Astrocyte (in vitro differentiated cells and primary cell): ENCODE measurements around the gene C1orf141. TPM values are rescaled to one million over a fixed set of nuclear protein-coding genes. Genes with fewer than 3 reads are reported as not detected.
"Not testable (repeated sequence)": the region's sequence is repeated elsewhere in the genome, so short reads cannot be mapped to it uniquely, and the experiment has no call there.

Experiments
- DNase-seq: peaks from one replicate; pipeline ENCODE4 v3.0.0-alpha.2; 2010; ENCODE audit warnings: low read depth
- FAIRE-seq: peaks from 2 replicates; lab custom pipeline; 2011; peaks lifted over from hg19 to GRCh38; lab: Jason Lieb, UNC
- H2AFZ ChIP-seq: 2 replicates; pipeline ENCODE4 v1.6.0; 2012; ENCODE audit warnings: low read depth, low read length, inconsistent platforms
- H3K27ac ChIP-seq: 2 replicates; pipeline ENCODE4 v1.5.1; 2011; ENCODE audit warnings: low read depth, low read length, inconsistent platforms
- H3K27me3 ChIP-seq: 2 replicates; pipeline ENCODE4 v1.6.0; 2011; ENCODE audit warnings: low read length, inconsistent platforms; ENCODE audit not compliant: insufficient read depth
- H3K36me3 ChIP-seq: 2 replicates; pipeline ENCODE4 v1.5.1; 2011; ENCODE audit warnings: low read length, inconsistent platforms; ENCODE audit not compliant: insufficient read depth
- H3K4me1 ChIP-seq: 2 replicates; pipeline ENCODE4 v1.5.1; 2011; ENCODE audit warnings: low read length, inconsistent platforms; ENCODE audit not compliant: insufficient read depth
- H3K4me2 ChIP-seq: 2 replicates; pipeline ENCODE4 v1.6.0; 2012; ENCODE audit warnings: low read length, inconsistent platforms
- H3K4me3 ChIP-seq: 2 replicates; pipeline ENCODE4 v1.5.1; 2011; ENCODE audit warnings: low read depth, mild to moderate bottlenecking, low read length, inconsistent platforms; ENCODE audit not compliant: insufficient read depth
- H3K79me2 ChIP-seq: 2 replicates; pipeline ENCODE4 v1.6.0; 2012; ENCODE audit warnings: mild to moderate bottlenecking, low read length, inconsistent platforms; ENCODE audit not compliant: insufficient read depth
- H3K9ac ChIP-seq: 2 replicates; pipeline ENCODE4 v1.6.0; 2012; ENCODE audit warnings: mild to moderate bottlenecking, low read length, inconsistent platforms
- H3K9me3 ChIP-seq: 2 replicates; pipeline ENCODE4 v1.5.1; 2012; ENCODE audit warnings: low read depth, mild to moderate bottlenecking, low read length, inconsistent platforms; ENCODE audit not compliant: insufficient read depth
- H4K20me1 ChIP-seq: 2 replicates; pipeline ENCODE4 v1.6.0; 2012; ENCODE audit warnings: low read length, inconsistent platforms; ENCODE audit not compliant: insufficient read depth
- H3K27ac Mint-ChIP-seq: one replicate; pipeline ENCODE4 v1.8.0; 2021; ENCODE audit warnings: mild to moderate bottlenecking, mixed read lengths; ENCODE audit not compliant: unreplicated experiment
- H3K27me3 Mint-ChIP-seq: one replicate; pipeline ENCODE4 v1.8.0; 2021; ENCODE audit warnings: low read depth, mixed read lengths; ENCODE audit not compliant: unreplicated experiment
- H3K36me3 Mint-ChIP-seq: one replicate; pipeline ENCODE4 v1.8.0; 2021; ENCODE audit warnings: low read depth, mixed read lengths; ENCODE audit not compliant: unreplicated experiment
- H3K4me1 Mint-ChIP-seq: one replicate; pipeline ENCODE4 v1.8.0; 2021; ENCODE audit warnings: low read depth, mixed read lengths; ENCODE audit not compliant: unreplicated experiment
- H3K4me3 Mint-ChIP-seq: one replicate; pipeline ENCODE4 v1.8.0; 2021; ENCODE audit warnings: mild to moderate bottlenecking, moderate library complexity, mixed read lengths; ENCODE audit not compliant: unreplicated experiment
- H3K9me3 Mint-ChIP-seq: one replicate; pipeline ENCODE4 v1.8.0; 2021; ENCODE audit warnings: mild to moderate bottlenecking, mixed read lengths; ENCODE audit not compliant: unreplicated experiment
- CTCF ChIP-seq: IDR thresholded peaks from 2 replicates; pipeline ENCODE4 v1.5.1; 2011; ENCODE audit warnings: low read depth, mild to moderate bottlenecking, inconsistent platforms, low read length, moderate library complexity; ENCODE audit not compliant: insufficient read depth
- EZH2 ChIP-seq: IDR thresholded peaks from 2 replicates; pipeline ENCODE4 v1.6.1; 2012; ENCODE audit warnings: mild to moderate bottlenecking, low read length, inconsistent platforms; ENCODE audit not compliant: insufficient read depth
- total RNA-seq: library from RNA; stranded (reverse); gene quantifications from 2 replicates; pipeline ENCODE4 v1.2.1, GENCODE V29; 2021

C1orf141 gene
- total RNA-seq, 1 donor from 2014 or later: not detected

DNA sequence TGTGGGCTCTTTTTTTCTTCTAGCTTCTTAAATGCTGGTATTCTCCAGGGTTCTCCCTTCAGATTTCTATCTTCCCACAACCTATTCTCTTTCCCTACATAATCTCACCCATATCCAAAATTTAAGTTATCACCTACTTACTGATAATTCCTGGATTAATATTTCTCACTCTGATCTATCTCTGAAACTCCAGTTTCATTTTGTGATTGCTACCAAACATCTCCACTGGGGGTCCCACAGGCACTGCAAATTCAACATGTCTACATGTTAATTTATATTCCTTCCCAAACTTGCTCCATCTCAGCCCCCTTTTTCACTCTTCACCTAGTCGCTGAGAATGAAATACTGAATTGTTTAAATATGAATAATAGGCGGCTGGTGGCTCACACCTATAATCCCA is 9.9 kb upstream of the C1orf141 start:
- TF ChIP-seq EZH2 (no peak), CTCF (peak; percentile 40)
- no peak overlapping the region for H3K27ac ChIP-seq
- H3K9ac ChIP-seq: no peak overlapping the region

DNA sequence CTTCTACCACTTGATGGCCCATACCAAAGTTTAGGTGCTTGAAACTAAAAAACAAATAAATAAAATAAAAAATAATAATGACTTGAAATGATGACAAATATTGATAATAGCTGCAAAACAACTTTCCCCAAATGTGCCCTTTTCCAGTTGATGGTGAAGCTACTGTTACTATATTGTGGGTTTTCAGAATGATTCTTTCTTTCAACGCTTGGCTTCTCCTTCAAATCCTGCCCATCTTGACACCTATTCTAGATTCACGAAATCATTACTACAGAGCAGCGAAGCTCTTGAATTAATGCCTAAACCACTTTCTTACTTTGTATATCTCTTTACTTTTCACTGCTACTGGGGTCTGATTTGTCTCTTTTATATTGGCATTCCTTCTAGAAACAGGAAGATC is 9.2 kb upstream of the C1orf141 start:
- Mint-ChIP-seq H3K9me3 (no peaks in the 10 kb centered on the region), H3K27ac (no peak overlapping the region), H3K4me1 (no peaks in the 10 kb centered on the region), H3K36me3 (no peaks in the 10 kb centered on the region), H3K4me3 (no peak overlapping the region), H3K27me3 (no peaks in the 10 kb centered on the region)
- H3K36me3 ChIP-seq: no peaks in the 10 kb centered on the region
- no peak overlapping the region for H3K9ac ChIP-seq
- no peak for TF ChIP-seq EZH2
- no peak for DNase-seq
- no peaks in the 10 kb centered on the region for H3K4me1 ChIP-seq
- FAIRE-seq: no peak
- no peak overlapping the region for H2AFZ ChIP-seq
- H3K79me2 ChIP-seq: no peaks in the 10 kb centered on the region
- H3K4me3 ChIP-seq: no peak overlapping the region
- no peak overlapping the region for H3K4me2 ChIP-seq
- H4K20me1 ChIP-seq: no peaks in the 10 kb centered on the region
- no peak overlapping the region for H3K27ac ChIP-seq
- H3K9me3 ChIP-seq: no peaks in the 10 kb centered on the region
- no peaks in the 10 kb centered on the region for H3K27me3 ChIP-seq

More for the DNA sequence above, 9.9 kb upstream of the C1orf141 start:
- H3K4me3 ChIP-seq: no peak overlapping the region
- no peak overlapping the region for H3K4me3 Mint-ChIP-seq
- no peaks in the 10 kb centered on the region for H3K27me3 ChIP-seq
- no peaks in the 10 kb centered on the region for H3K4me1 Mint-ChIP-seq
- H3K4me1 ChIP-seq: no peaks in the 10 kb centered on the region
- FAIRE-seq: no peak
- no peak overlapping the region for H3K4me2 ChIP-seq
- H3K79me2 ChIP-seq: no peaks in the 10 kb centered on the region
- H3K36me3 ChIP-seq: no peaks in the 10 kb centered on the region
- no peaks in the 10 kb centered on the region for H3K9me3 Mint-ChIP-seq
- H2AFZ ChIP-seq: no peak overlapping the region
- H3K27me3 Mint-ChIP-seq: no peaks in the 10 kb centered on the region
- DNase-seq: no peak
- no peak overlapping the region for H3K27ac Mint-ChIP-seq
- no peaks in the 10 kb centered on the region for H3K9me3 ChIP-seq
- H3K36me3 Mint-ChIP-seq: no peaks in the 10 kb centered on the region
- H4K20me1 ChIP-seq: no peaks in the 10 kb centered on the region

DNA sequence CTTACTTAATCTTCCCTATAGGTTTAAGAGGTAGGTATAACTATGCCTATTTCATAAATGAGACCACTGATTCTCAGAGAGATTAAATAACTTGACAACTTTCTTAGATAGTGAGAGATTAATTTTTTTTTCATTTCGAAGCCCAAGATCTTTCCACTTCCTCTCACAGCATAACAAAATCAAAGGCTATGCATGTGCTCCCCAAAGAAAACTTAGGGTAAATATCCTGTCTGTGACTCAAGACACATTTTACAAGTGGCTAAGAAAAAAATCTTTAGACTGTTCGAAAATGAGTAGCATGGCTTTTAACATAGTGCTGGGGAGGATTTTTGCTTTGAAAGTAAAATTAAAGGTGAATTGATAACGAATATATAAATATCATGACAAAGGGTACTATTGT is 8.2 kb upstream of the C1orf141 start:
- no peak overlapping the region for H3K4me3 Mint-ChIP-seq

GRCh38 chr1:67141832-67142231 is 7.1 kb upstream of the C1orf141 start:
- not testable (repeated sequence) for H3K9me3 ChIP-seq, H3K79me2 ChIP-seq, H3K36me3 Mint-ChIP-seq, H3K9me3 Mint-ChIP-seq, H3K4me1 ChIP-seq, H3K27me3 ChIP-seq, H3K4me3 Mint-ChIP-seq, H2AFZ ChIP-seq, H3K27ac ChIP-seq, H3K4me1 Mint-ChIP-seq, H3K27ac Mint-ChIP-seq, H4K20me1 ChIP-seq, H3K4me2 ChIP-seq, FAIRE-seq, H3K9ac ChIP-seq, H3K4me3 ChIP-seq, H3K36me3 ChIP-seq, DNase-seq, H3K27me3 Mint-ChIP-seq

More for the DNA sequence above, 8.2 kb upstream of the C1orf141 start:
- no peaks in the 10 kb centered on the region for H3K36me3 ChIP-seq
- H3K4me3 ChIP-seq: no peak overlapping the region
- no peaks in the 10 kb centered on the region for H3K36me3 Mint-ChIP-seq
- H3K27ac ChIP-seq: no peak overlapping the region
- FAIRE-seq: no peak
- no peaks in the 10 kb centered on the region for H3K27me3 ChIP-seq
- DNase-seq: no peak
- H3K4me1 ChIP-seq: no peaks in the 10 kb centered on the region
- no peaks in the 10 kb centered on the region for H3K79me2 ChIP-seq
- TF ChIP-seq CTCF (no peak), EZH2 (no peak)
- H3K9me3 Mint-ChIP-seq: peaks cover 6% of the 10 kb centered on the region
- no peak overlapping the region for H3K9ac ChIP-seq
- H3K9me3 ChIP-seq: no peaks in the 10 kb centered on the region
- H3K4me2 ChIP-seq: no peak overlapping the region
- H4K20me1 ChIP-seq: no peaks in the 10 kb centered on the region
- no peaks in the 10 kb centered on the region for H3K27me3 Mint-ChIP-seq
- no peak overlapping the region for H3K27ac Mint-ChIP-seq
- H2AFZ ChIP-seq: no peak overlapping the region
- no peaks in the 10 kb centered on the region for H3K4me1 Mint-ChIP-seq
